GM12864 (cell line): ENCODE results near the gene MRPL21.

Source experiments
- DNase-seq: peaks from one replicate; pipeline ENCODE4 v3.0.0-alpha.2; 2011; ENCODE audit warnings: low read depth
- H3K4me3 ChIP-seq: 2 replicates; pipeline ENCODE4 v1.5.1; 2011; ENCODE audit warnings: mild to moderate bottlenecking, low read depth, low read length, control low read depth
- CTCF ChIP-seq: IDR thresholded peaks from 2 replicates; pipeline ENCODE4 v1.5.1; 2011; ENCODE audit warnings: low read depth, mild to moderate bottlenecking, moderate library complexity, low read length, control low read depth, inconsistent platforms; ENCODE audit errors: missing control alignments

MRPL21 gene

GRCh38 chr11:68930991-68931855 is 27.6 kb upstream of the MRPL21 start:
- TF ChIP-seq CTCF = no peak
- DNase-seq = no peak
- no peak overlapping the region for H3K4me3 ChIP-seq

- TF ChIP-seq CTCF = no peak
- no peak overlapping the region for H3K4me3 ChIP-seq
- no peak for DNase-seq
Observed at GRCh38 chr11:68929706-68930570, 26.3 kb upstream of the MRPL21 start.

- H3K4me3 ChIP-seq = no peak overlapping the region
- TF ChIP-seq CTCF = no peak
- DNase-seq = no peak
Observed at GRCh38 chr11:68929135-68929534, 25.5 kb upstream of the MRPL21 start.

- no peak overlapping the region for H3K4me3 ChIP-seq
- DNase-seq = no peak
- no peak for TF ChIP-seq CTCF
Observed at GRCh38 chr11:68928136-68928880, 24.7 kb upstream of the MRPL21 start.

GRCh38 chr11:68927280-68928135 is 23.9 kb upstream of the MRPL21 start:
- peak; percentile 31 for DNase-seq
- H3K4me3 ChIP-seq = no peak overlapping the region
- TF ChIP-seq CTCF = no peak

- TF ChIP-seq CTCF = no peak
- H3K4me3 ChIP-seq = no peak overlapping the region
- DNase-seq = no peak
Observed at GRCh38 chr11:68925611-68926010, 22.0 kb upstream of the MRPL21 start.
